Endothelial cell of umbilical vein (primary cell): ENCODE data around the gene PDE3A. TPM values are rescaled to one million over a fixed set of nuclear protein-coding genes. Genes with fewer than 3 reads are reported as not detected.

Experiments
- BruUV-seq: library from RNA; stranded (reverse); fragments of 400-500 nt; replicated peaks from 2 replicates; lab custom pipeline; 2021; lab: Mats Ljungman, UMichigan
- CTCF ChIA-PET: fragments of 300-600, 350-600 bp; sonication (Branson Sonifier 250); formaldehyde crosslinking; loops from one replicate; lab custom pipeline; 2021; ENCODE audit warnings: antibody characterized with exemption, inconsistent platforms; lab: Charles Lee
- POLR2A ChIA-PET: fragments of 300-600, 350-600 bp; sonication (Branson Sonifier 250); formaldehyde crosslinking; loops from one replicate; lab custom pipeline; 2021; ENCODE audit warnings: antibody characterized with exemption, inconsistent platforms; lab: Charles Lee
- DNase-seq: peaks from one replicate; pipeline ENCODE4 v3.0.0-alpha.2; 2011; ENCODE audit warnings: low read depth, low spot score
- FAIRE-seq: peaks from 2 replicates; lab custom pipeline; 2011; peaks lifted over from hg19 to GRCh38; lab: Jason Lieb, UNC
- H2AFZ ChIP-seq: 2 replicates; pipeline ENCODE4 v1.6.0; 2012; ENCODE audit warnings: low read depth, low read length, control low read depth, inconsistent platforms
- H3K27ac ChIP-seq: 2 replicates; pipeline ENCODE4 v1.5.1; 2011; ENCODE audit warnings: low read depth, mild to moderate bottlenecking, control low read depth, low read length, moderate library complexity; ENCODE audit not compliant: insufficient read depth
- H3K27me3 ChIP-seq, 2 experiments: 2 replicates each; pipeline versions ENCODE4 v1.6.0 to v1.6.1; 2011; ENCODE audit warnings: low read length in 2 of 2, mixed read lengths in 1 of 2; ENCODE audit not compliant: control insufficient read depth in 2 of 2, insufficient read depth in 2 of 2
- H3K36me3 ChIP-seq, 2 experiments: 2 replicates in 1 of 2; 3 replicates in 1 of 2; pipeline ENCODE4 v1.5.1; 2011; ENCODE audit warnings: low read length in 2 of 2, mild to moderate bottlenecking in 1 of 2, moderate library complexity in 1 of 2; ENCODE audit not compliant: control insufficient read depth in 2 of 2, insufficient read depth in 2 of 2; ENCODE audit errors: extremely low read depth in 1 of 2
- H3K4me1 ChIP-seq: 3 replicates; pipeline ENCODE4 v1.5.1; 2011; ENCODE audit warnings: mild to moderate bottlenecking, low read length; ENCODE audit not compliant: control insufficient read depth, insufficient read depth; ENCODE audit errors: extremely low read depth
- H3K4me2 ChIP-seq: 2 replicates; pipeline ENCODE4 v1.6.1; 2011; ENCODE audit warnings: low read length, control low read depth, mixed read lengths; ENCODE audit not compliant: insufficient read depth
- H3K4me3 ChIP-seq, 3 experiments: fragments of 200-600 bp in 1 of 3; sonication (generic), shearing (Covaris generic) in 1 of 3; replicated peaks in 1 of 3; 2 replicates each; pipeline ENCODE4 v1.5.1; 2011 to 2016; ENCODE audit warnings: control low read depth in 3 of 3, low read length in 3 of 3, mild to moderate bottlenecking in 2 of 3, inconsistent platforms in 1 of 3, low read depth in 1 of 3, moderate library complexity in 1 of 3; ENCODE audit not compliant: insufficient read depth in 1 of 3
- H3K79me2 ChIP-seq: 2 replicates; pipeline ENCODE4 v1.6.0; 2012; ENCODE audit warnings: low read length, inconsistent platforms; ENCODE audit not compliant: control insufficient read depth, insufficient read depth
- H3K9ac ChIP-seq: replicated peaks from 2 replicates; pipeline ENCODE3; 2011; ENCODE audit warnings: low read length, control low read depth; ENCODE audit not compliant: insufficient read depth; ENCODE audit errors: extremely low read depth
- H3K9me1 ChIP-seq: replicated peaks from 3 replicates; pipeline ENCODE4 v1.6.0; 2011; ENCODE audit warnings: mild to moderate bottlenecking, low read length; ENCODE audit not compliant: control insufficient read depth, insufficient read depth; ENCODE audit errors: extremely low read depth
- H3K9me3 ChIP-seq: replicated peaks from 2 replicates; pipeline ENCODE4 v1.5.1; 2012; ENCODE audit warnings: low read length, inconsistent platforms; ENCODE audit not compliant: control insufficient read depth, insufficient read depth
- H4K20me1 ChIP-seq: replicated peaks from 2 replicates; pipeline ENCODE3; 2011; ENCODE audit warnings: mild to moderate bottlenecking, low read length; ENCODE audit not compliant: control insufficient read depth, insufficient read depth; ENCODE audit errors: extremely low read depth
- CTCF ChIP-seq, 2 donors: IDR thresholded peaks; 1 replicate in 1 of 2; 2 replicates in 1 of 2; pipeline ENCODE4 v1.5.1; 2011; ENCODE audit warnings: low read length in 2 of 2, mild to moderate bottlenecking in 2 of 2, moderate library complexity in 2 of 2, control low read depth in 1 of 2, inconsistent platforms in 1 of 2, low read depth in 1 of 2; ENCODE audit not compliant: insufficient read depth in 1 of 2; ENCODE audit errors: extremely low read depth in 1 of 2
- EZH2 ChIP-seq: IDR thresholded peaks from 2 replicates; pipeline ENCODE4 v1.6.1; 2012; ENCODE audit warnings: borderline replicate concordance, low read depth, mild to moderate bottlenecking, moderate library complexity, low read length, inconsistent platforms; ENCODE audit not compliant: severe bottlenecking
- FOS ChIP-seq: IDR thresholded peaks from 2 replicates; pipeline ENCODE4 v1.6.1; 2011; ENCODE audit warnings: mild to moderate bottlenecking, low read length, moderate library complexity, borderline replicate concordance; ENCODE audit not compliant: insufficient read depth
- GATA2 ChIP-seq: IDR thresholded peaks from 2 replicates; pipeline ENCODE4 v1.7.0; 2011; ENCODE audit warnings: low read depth, mild to moderate bottlenecking, moderate library complexity, mixed read lengths, low read length; ENCODE audit not compliant: insufficient read length, insufficient read depth
- JUN ChIP-seq: IDR thresholded peaks from 2 replicates; pipeline ENCODE4 v1.6.1; 2011; ENCODE audit warnings: borderline replicate concordance, low read depth; ENCODE audit not compliant: insufficient read length, insufficient read depth
- MAX ChIP-seq: IDR thresholded peaks from 2 replicates; pipeline ENCODE4 v1.6.1; 2011; ENCODE audit not compliant: insufficient read depth, insufficient read length
- POLR2A ChIP-seq: IDR thresholded peaks from 2 replicates; pipeline ENCODE4 v1.6.1; 2012; ENCODE audit warnings: low read depth, mild to moderate bottlenecking, control low read depth, low read length
- POLR2AphosphoS5 ChIP-seq: IDR thresholded peaks from 2 replicates; pipeline ENCODE4 v1.6.1; 2012; ENCODE audit warnings: low read depth, mild to moderate bottlenecking, control low read depth, low read length, moderate library complexity; ENCODE audit not compliant: insufficient read depth
- dilution Hi-C: fragments of 300-500 bp; cut with MboI; formaldehyde crosslinking; loops from one replicate; pipeline ENCODE4 v1.15.0; 2019; ENCODE audit warnings: low sequenced_read_pairs; ENCODE audit not compliant: extremely low pct_ligation_motif_present
- intact Hi-C: fragments of 100-400 bp; cut with micrococcal nuclease; formaldehyde crosslinking; loops from one replicate; pipeline ENCODE4 v1.10.0; 2022
- polyA plus RNA-seq, 4 experiments: library from polyadenylated mRNA; depleted of rRNA in 3 of 4; stranded (reverse) in 3 of 4; unstranded in 1 of 4; fragments of >200 nt; gene quantifications; 2 replicates each; pipeline versions ENCODE4 v1.2.1 to v1.2.3, GENCODE V29; 2011 to 2012; ENCODE audit warnings: missing spikeins in 1 of 4
- total RNA-seq: library from RNA; stranded (reverse); gene quantifications from 2 replicates; pipeline ENCODE4 v1.2.3, GENCODE V29; 2021

The PDE3A gene
- total and polyA plus RNA-seq, 2 donors (not counting 3 experiments of a cell fraction or from before 2014, with no cell fraction given), result 14.0 to 27.4 TPM

DNA sequence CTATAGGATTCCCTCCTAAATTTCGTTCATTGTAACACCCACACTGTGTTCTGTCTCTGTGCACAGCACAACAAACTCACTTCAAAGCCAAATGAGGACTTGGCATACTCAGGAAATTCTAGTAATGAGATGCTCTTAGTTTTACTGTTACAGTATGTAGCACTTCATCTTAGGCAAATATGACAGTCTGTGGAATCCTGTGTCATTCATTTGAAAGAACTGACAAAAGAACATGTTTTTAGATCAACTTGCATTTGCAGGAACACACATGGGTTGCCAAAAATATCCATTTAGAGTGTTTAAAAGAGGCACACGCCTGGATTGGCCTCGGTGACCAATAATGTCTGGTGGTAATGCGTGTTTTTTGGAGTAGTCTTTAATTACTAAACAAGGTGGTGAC, 56.5 kb downstream of the PDE3A start:
- Histone ChIP-seq H3K79me2 (peaks cover 2% of the 10 kb centered on the region), H4K20me1 (no peaks in the 10 kb centered on the region), H3K9me3 (no peaks in the 10 kb centered on the region), H3K9me1 (no peaks in the 10 kb centered on the region), H3K4me1 (no peaks in the 10 kb centered on the region), H2AFZ (no peak overlapping the region), H3K27ac (no peak overlapping the region), H3K27me3 (no peaks in the 10 kb centered on the region), H3K4me2 (no peak overlapping the region), H3K36me3 (no peaks in the 10 kb centered on the region), H3K4me3 (no peak overlapping the region), H3K9ac (no peak overlapping the region)
- ChIA-PET POLR2A (no interaction called here), CTCF (no interaction called here)
- intact Hi-C loops, result no loop called here
- FAIRE-seq (no peak), DNase-seq (no peak)
- TF ChIP-seq EZH2 (no peak), FOS (no peak), POLR2A (no peak), POLR2AphosphoS5 (no peak), CTCF (IDR thresholded peaks at IDR 0.05; ENCODE audit: extremely low read depth in 1 of 2, insufficient read depth in 1 of 2, low read depth in 1 of 2, low read length in 2 of 2) (no peak)
- no TSS peak for BruUV-seq
- dilution Hi-C loops, result no loop called here

GRCh38 chr12:20426191-20426590, 57.9 kb downstream of the PDE3A start:
- Histone ChIP-seq H3K9me1 (no peaks in the 10 kb centered on the region), H2AFZ (no peak overlapping the region), H3K4me3 (no peak overlapping the region), H4K20me1 (no peaks in the 10 kb centered on the region), H3K4me2 (no peak overlapping the region), H3K9me3 (no peaks in the 10 kb centered on the region), H3K36me3 (no peaks in the 10 kb centered on the region), H3K79me2 (peaks cover 2% of the 10 kb centered on the region), H3K4me1 (no peaks in the 10 kb centered on the region), H3K27me3 (no peaks in the 10 kb centered on the region), H3K9ac (no peak overlapping the region), H3K27ac (no peak overlapping the region)
- intact Hi-C loops (no loop called here), dilution Hi-C loops (no loop called here)
- FAIRE-seq (no peak), DNase-seq (no peak)
- no peak for TF ChIP-seq POLR2A
- TF ChIP-seq EZH2, result no peak
- no peak for TF ChIP-seq MAX
- TF ChIP-seq FOS, result no peak
- no peak for TF ChIP-seq JUN
- no peak for TF ChIP-seq GATA2
- no peak for TF ChIP-seq CTCF (IDR thresholded peaks at IDR 0.05; ENCODE audit: extremely low read depth in 1 of 2, insufficient read depth in 1 of 2, low read depth in 1 of 2, low read length in 2 of 2)
- TF ChIP-seq POLR2AphosphoS5, result no peak
- ChIA-PET CTCF (no interaction called here), POLR2A (no interaction called here)
- BruUV-seq, result no TSS peak
